Transverse colon (tissue), 4 donors: Measurements from ENCODE around the gene NLGN1. TPM values are rescaled to one million over a fixed set of nuclear protein-coding genes. Genes with fewer than 3 reads are reported as not detected.
A peak's percentile ranks its signal among the peaks of the same experiment; 100 is the strongest.

ENCODE experiments used
- DNase-seq: peaks from one replicate; pipeline ENCODE4 v3.0.0-alpha.2; 2019
- H3K27ac ChIP-seq, 4 donors: fragments of 200-600 bp; sonication (generic); 2 replicates each; pipeline ENCODE4 v1.5.1; 2016 to 2018; ENCODE audit warnings: inconsistent platforms in 4 of 4
- H3K27me3 ChIP-seq: fragments of 200-600 bp; sonication (generic); 2 replicates; pipeline ENCODE4 v1.5.1; 2017; ENCODE audit warnings: inconsistent platforms
- H3K36me3 ChIP-seq, 4 donors: fragments of 200-600 bp; sonication (generic); 2 replicates each; pipeline ENCODE4 v1.5.1; 2017 to 2019; ENCODE audit warnings: inconsistent platforms in 4 of 4
- H3K4me1 ChIP-seq, 4 donors: fragments of 200-600 bp; sonication (generic); 2 replicates each; pipeline ENCODE4 v1.5.1; 2017 to 2020; ENCODE audit warnings: inconsistent platforms in 4 of 4
- H3K4me3 ChIP-seq, 4 donors: fragments of 200-600 bp; sonication (generic); 1 replicate in 1 of 4; 2 replicates in 3 of 4; pipeline versions ENCODE4 v1.5.1 to v1.6.1; 2017 to 2019; ENCODE audit warnings: inconsistent platforms in 4 of 4
- H3K9me3 ChIP-seq, 2 donors: fragments of 200-600 bp; sonication (generic); 2 replicates each; pipeline ENCODE4 v1.5.1; 2017 to 2019; ENCODE audit warnings: inconsistent platforms in 2 of 2
- CTCF ChIP-seq, 5 experiments: fragments of 200-600 bp in 3 of 5; fragments of 450-650 bp in 2 of 5; sonication (generic) in 3 of 5; IDR thresholded peaks; 1 replicate in 2 of 5; 2 replicates in 3 of 5; pipeline ENCODE4 v1.5.1; 2016 to 2017; ENCODE audit warnings: antibody characterized with exemption in 5 of 5, inconsistent platforms in 3 of 5, mild to moderate bottlenecking in 2 of 5, moderate library complexity in 1 of 5
- EP300 ChIP-seq: sonication (generic); formaldehyde crosslinking; IDR thresholded peaks from one replicate; pipeline ENCODE4 v1.6.1; 2017; ENCODE audit warnings: antibody characterized with exemption, low read depth
- POLR2A ChIP-seq: fragments of 450-650 bp; IDR thresholded peaks from one replicate; pipeline ENCODE4 v1.6.1; 2016; ENCODE audit warnings: antibody characterized with exemption, mild to moderate bottlenecking, moderate library complexity
- POLR2AphosphoS5 ChIP-seq, 3 donors: sonication (generic); formaldehyde crosslinking; IDR thresholded peaks; one replicate each; pipeline ENCODE4 v1.6.1; 2016; ENCODE audit warnings: antibody characterized with exemption in 3 of 3
- WGBS, 2 donors: methylation state at CpG; one replicate each; pipeline ENCODE4 v1.1.5; 2018; ENCODE audit warnings: low coverage in 1 of 2; 5-methylcytosine and 5-hydroxymethylcytosine counted together
- in situ Hi-C, 4 donors: fragments of 200-750 bp; cut with MboI; loops; one replicate each; pipeline versions ENCODE4 v1.15.0 to v1.15.1; 2017; ENCODE audit warnings: low sequenced_read_pairs in 3 of 4, low pct_ligation_motif_present in 1 of 4, low pct_unique_long_range_greater_than_20kb in 1 of 4
- intact Hi-C: fragments of 100-400 bp; cut with DNase I; formaldehyde crosslinking; loops from one replicate; pipeline ENCODE4 v1.15.1; 2023; ENCODE audit warnings: low total_unique reads
- total RNA-seq, 4 donors: library from RNA; depleted of rRNA; stranded (reverse); fragments of >200 nt; gene quantifications; one replicate each; pipeline ENCODE4 v1.1.0, GENCODE V29; 2016

The NLGN1 gene
- total RNA-seq, 4 donors from 2014 or later: 0.40 to 5.2 (median 1.9) TPM; not detected in 1

GRCh38 chr3:173552526-173552925, 155.0 kb downstream of the NLGN1 start:
- TF ChIP-seq CTCF (IDR thresholded peaks at IDR 0.05): no peak
- TF ChIP-seq POLR2AphosphoS5 (IDR thresholded peaks at IDR 0.05): no peak
- no peak for TF ChIP-seq EP300
- TF ChIP-seq POLR2A: no peak
- 26 to 88% methylated on average over 1 to 4 of the region's 4 CpGs for WGBS, 2 donors
- intact Hi-C loops: no loop called here

DNA sequence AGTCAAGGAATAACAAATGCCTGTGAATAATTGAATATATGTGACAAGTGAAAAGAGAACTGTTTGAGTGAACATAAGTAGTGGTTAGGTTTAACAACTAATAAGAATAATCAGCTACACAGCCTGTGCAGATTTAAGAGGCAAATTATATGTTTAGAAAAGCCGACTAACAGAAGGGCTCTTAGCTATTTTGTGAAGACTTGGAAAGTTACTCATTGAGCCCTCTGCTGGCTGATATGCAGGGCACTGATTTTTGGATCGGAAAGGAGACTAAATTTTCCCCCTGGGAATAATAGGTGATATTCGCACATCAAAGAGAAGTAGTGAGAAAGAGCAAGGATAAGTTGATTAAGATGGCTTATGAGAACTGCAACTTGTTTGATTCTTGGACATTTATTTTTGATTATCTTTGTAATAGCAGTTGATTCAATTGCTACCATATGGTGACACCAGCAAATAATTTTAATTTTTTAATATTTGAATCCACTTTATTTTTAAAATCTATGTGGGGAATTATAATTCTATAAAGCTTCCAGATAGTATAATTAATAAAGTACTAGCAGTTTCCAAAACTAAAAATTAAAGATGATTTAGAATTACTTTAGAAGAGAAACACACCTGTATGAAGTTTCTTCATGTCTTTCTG, 156.2 kb downstream of the NLGN1 start:
- no peak for TF ChIP-seq POLR2AphosphoS5 (IDR thresholded peaks at IDR 0.05)
- peak; percentile 34 to 58 (median 46) for TF ChIP-seq CTCF (IDR thresholded peaks at IDR 0.05)
- DNase-seq: no peak
- WGBS, 2 donors: 14 to 21% methylated on average over 3 of the region's 3 CpGs
- in situ Hi-C loops: loop anchor here in 1 of 4 donors (25.0 kb wide), 1 partner anchor 166 kb away; the partner anchor contains the start of gene NLGN1
- H3K4me3 ChIP-seq: no peak overlapping the region
- H3K4me1 ChIP-seq: no peaks in the 10 kb centered on the region
- no peaks in the 10 kb centered on the region for H3K27me3 ChIP-seq
- H3K36me3 ChIP-seq: no peaks in the 10 kb centered on the region
- H3K9me3 ChIP-seq: no peaks in the 10 kb centered on the region
- no peak overlapping the region for H3K27ac ChIP-seq
- intact Hi-C loops: no loop called here

More at GRCh38 chr3:173552526-173552925, 155.0 kb downstream of the NLGN1 start:
- H3K27me3 ChIP-seq: no peaks in the 10 kb centered on the region
- no peak overlapping the region for H3K4me3 ChIP-seq
- no peaks in the 10 kb centered on the region for H3K4me1 ChIP-seq
- no peaks in the 10 kb centered on the region for H3K9me3 ChIP-seq
- no peak overlapping the region for H3K27ac ChIP-seq
- no peaks in the 10 kb centered on the region for H3K36me3 ChIP-seq
- in situ Hi-C loops: loop anchor here in 1 of 4 donors (25.0 kb wide), 1 partner anchor 165 kb away; the partner anchor contains the start of gene NLGN1
- no peak for DNase-seq

GRCh38 chr3:173556546-173556945, 159.0 kb downstream of the NLGN1 start:
- WGBS, 2 donors: 58 to 65% methylated on average over 2 of the region's 2 CpGs
- Histone ChIP-seq H3K4me3 (no peak overlapping the region), H3K9me3 (no peaks in the 10 kb centered on the region), H3K27me3 (no peaks in the 10 kb centered on the region), H3K27ac (no peak overlapping the region), H3K36me3 (no peaks in the 10 kb centered on the region), H3K4me1 (no peaks in the 10 kb centered on the region)
- TF ChIP-seq POLR2AphosphoS5 (IDR thresholded peaks at IDR 0.05) (no peak), EP300 (no peak), CTCF (IDR thresholded peaks at IDR 0.05) (no peak), POLR2A (no peak)
- no peak for DNase-seq
- intact Hi-C loops: no loop called here
- in situ Hi-C loops: loop anchor here in 1 of 4 donors (25.0 kb wide), 1 partner anchor 169 kb away; the partner anchor contains the start of gene NLGN1

- Histone ChIP-seq H3K27ac (no peak overlapping the region), H3K27me3 (no peaks in the 10 kb centered on the region), H3K4me1 (no peaks in the 10 kb centered on the region), H3K36me3 (no peaks in the 10 kb centered on the region), H3K4me3 (no peak overlapping the region), H3K9me3 (no peaks in the 10 kb centered on the region)
- intact Hi-C loops: no loop called here
- in situ Hi-C loops: loop anchor here in 1 of 4 donors (25.0 kb wide), 1 partner anchor 181 kb away; the partner anchor contains the start of gene NLGN1
- WGBS, 2 donors: 82 to 89% methylated on average over 3 of the region's 3 CpGs
- TF ChIP-seq POLR2AphosphoS5 (IDR thresholded peaks at IDR 0.05) (no peak), POLR2A (no peak), EP300 (no peak), CTCF (IDR thresholded peaks at IDR 0.05) (no peak)
- DNase-seq: no peak
These were observed 170.5 kb downstream of the NLGN1 start for GRCh38 chr3:173567997-173568396.
